Caki2 (cell line): ENCODE measurements around the gene HAUS1. TPM values are rescaled to one million over a fixed set of nuclear protein-coding genes. Genes with fewer than 3 reads are reported as not detected.

Experiments used
- DNase-seq: peaks from one replicate; pipeline ENCODE4 v3.0.0-alpha.2; 2015; ENCODE audit warnings: low read depth
- in situ Hi-C: cut with HindIII; loops from 2 replicates; pipeline ENCODE4 v1.10.0; 2016; ENCODE audit warnings: low sequenced_read_pairs, low pct_unique_long_range_greater_than_20kb, mixed read lengths
- total RNA-seq: library from RNA; depleted of rRNA; stranded (reverse); fragments of >200 nt; shearing (Covaris generic); gene quantifications from 2 replicates; pipeline ENCODE4 v1.2.3, GENCODE V29; 2014; ENCODE audit warnings: low replicate concordance; rRNA removed

HAUS1 gene
- 67.0 and 75.6 TPM in 2 replicates for total RNA-seq

GRCh38 chr18:46104128-46104911, at the start of gene HAUS1:
Gene HAUS1, plus strand, starts transcription at chr18:46104385. Its CDS starts 27 bp downstream, at chr18:46104412.
- in situ Hi-C loops: no loop called here
- DNase-seq: peak; percentile 75

- DNase-seq: no peak
- in situ Hi-C loops: no loop called here
Measured at GRCh38 chr18:46054956-46055837, 49.0 kb upstream of the HAUS1 start.

- DNase-seq: no peak
- in situ Hi-C loops: no loop called here
Measured at GRCh38 chr18:46055838-46056230, 48.4 kb upstream of the HAUS1 start.

- in situ Hi-C loops: no loop called here
- DNase-seq: no peak
Measured at GRCh38 chr18:46060359-46060841, 43.8 kb upstream of the HAUS1 start.

GRCh38 chr18:46061387-46061786, 42.8 kb upstream of the HAUS1 start:
- in situ Hi-C loops: no loop called here
- DNase-seq: no peak

- no peak for DNase-seq
- in situ Hi-C loops: no loop called here
Measured at GRCh38 chr18:46061796-46062195, 42.4 kb upstream of the HAUS1 start.

GRCh38 chr18:46062781-46063180, 41.4 kb upstream of the HAUS1 start:
- in situ Hi-C loops: no loop called here
- no peak for DNase-seq

- in situ Hi-C loops: no loop called here
- DNase-seq: peak; percentile 63
Measured at GRCh38 chr18:46067438-46068007, 36.7 kb upstream of the HAUS1 start.

- DNase-seq: no peak
- in situ Hi-C loops: no loop called here
Measured at GRCh38 chr18:46068763-46069162, 35.4 kb upstream of the HAUS1 start.

GRCh38 chr18:46069524-46069923, 34.7 kb upstream of the HAUS1 start:
- no peak for DNase-seq
- in situ Hi-C loops: no loop called here

- no peak for DNase-seq
- in situ Hi-C loops: no loop called here
Measured at GRCh38 chr18:46070232-46070631, 34.0 kb upstream of the HAUS1 start.

- DNase-seq: no peak
- in situ Hi-C loops: no loop called here
Measured at GRCh38 chr18:46070815-46071652, 33.2 kb upstream of the HAUS1 start.

- DNase-seq: no peak
- in situ Hi-C loops: no loop called here
Measured at GRCh38 chr18:46071653-46072375, 32.4 kb upstream of the HAUS1 start, which contains the start of gene PSTPIP2. Gene PSTPIP2, minus strand, starts transcription at chr18:46072260. Its CDS starts 72 bp downstream, at chr18:46072188.

- in situ Hi-C loops: no loop called here
Measured at GRCh38 chr18:46072376-46072867, 31.8 kb upstream of the HAUS1 start.

GRCh38 chr18:46072959-46073358, 31.2 kb upstream of the HAUS1 start:
- in situ Hi-C loops: no loop called here
- no peak for DNase-seq

More at GRCh38 chr18:46072376-46072867, 31.8 kb upstream of the HAUS1 start:
- no peak for DNase-seq

GRCh38 chr18:46073474-46074331, 30.5 kb upstream of the HAUS1 start:
- DNase-seq: peak; percentile 56
- in situ Hi-C loops: no loop called here
